ENCODE measurements around the gene TMEM109.

- no peak for TF ChIP-seq CTCF (conservative IDR thresholded peaks at IDR 0.05; ENCODE audit: low read depth, low read length)
- TF ChIP-seq FOS (IDR thresholded peaks at IDR 0.05; ENCODE audit: low read depth, low read length) = no peak
- TF ChIP-seq POLR2A (IDR thresholded peaks at IDR 0.05; ENCODE audit: low read depth, low read length) = no peak
- TF ChIP-seq MAZ (IDR thresholded peaks at IDR 0.05; ENCODE audit: borderline replicate concordance, low read depth, low read length) = no peak
- no peak for TF ChIP-seq CEBPB (IDR thresholded peaks at IDR 0.05; ENCODE audit: low read depth, low read length)
- no peak for TF ChIP-seq RAD21 (IDR thresholded peaks at IDR 0.05; ENCODE audit: low read length)
- no peak for TF ChIP-seq BHLHE40 (IDR thresholded peaks at IDR 0.05; ENCODE audit: low read depth, low read length)
Measured at GRCh38 chr11:60919956-60920355, 6.0 kb downstream of the TMEM109 start.
